Kidney capillary endothelial cell (primary cell): ENCODE results near the gene ERBB4.

ENCODE experiments used
- DNase-seq: peaks from one replicate; pipeline ENCODE4 v3.0.0-alpha.2; 2018; ENCODE audit warnings: low spot score

The ERBB4 gene

DNA sequence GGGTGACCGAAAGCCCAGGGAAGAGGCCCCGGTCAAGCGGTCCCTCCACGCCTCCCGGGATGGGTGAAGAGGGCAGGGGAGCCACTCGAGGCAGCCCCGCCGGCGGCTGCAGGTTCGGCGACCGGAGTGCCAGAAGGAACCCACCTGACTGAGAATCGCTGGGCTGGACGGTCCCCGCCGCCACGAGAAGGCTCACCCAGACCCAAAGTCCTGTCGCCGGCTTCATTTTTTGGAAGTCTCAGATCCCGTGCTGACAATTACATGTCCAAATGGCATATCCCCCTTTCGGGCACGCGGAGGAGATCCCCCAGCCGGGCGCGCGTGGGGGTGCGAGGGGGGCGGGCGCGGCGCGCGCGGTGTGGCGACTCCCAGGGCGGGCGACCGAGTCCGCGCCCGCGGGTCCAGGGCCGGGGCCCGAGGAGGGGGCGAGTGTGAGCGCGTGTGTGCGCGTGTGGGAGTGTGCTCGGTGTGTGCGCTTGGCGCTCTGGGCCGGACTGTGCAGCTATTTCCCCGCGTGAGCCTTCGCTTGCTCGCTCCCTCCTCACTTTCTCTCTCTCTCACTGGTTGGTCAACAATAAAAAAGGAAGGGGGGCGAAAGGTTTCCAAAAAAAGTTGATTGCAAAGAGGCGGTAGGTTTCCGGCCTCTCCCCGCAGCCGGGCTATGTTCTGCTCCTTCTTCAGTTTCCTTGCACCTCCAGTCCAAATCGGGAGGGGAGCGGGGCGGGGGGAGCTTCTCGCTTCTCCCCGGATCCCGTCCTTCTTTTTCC, at the start of gene ERBB4:
Gene ERBB4 (minus strand): TSS at position 498 of the 767 bp plus-strand sequence. CDS start 272 bp downstream, at position 226.
- no peak for DNase-seq

DNA sequence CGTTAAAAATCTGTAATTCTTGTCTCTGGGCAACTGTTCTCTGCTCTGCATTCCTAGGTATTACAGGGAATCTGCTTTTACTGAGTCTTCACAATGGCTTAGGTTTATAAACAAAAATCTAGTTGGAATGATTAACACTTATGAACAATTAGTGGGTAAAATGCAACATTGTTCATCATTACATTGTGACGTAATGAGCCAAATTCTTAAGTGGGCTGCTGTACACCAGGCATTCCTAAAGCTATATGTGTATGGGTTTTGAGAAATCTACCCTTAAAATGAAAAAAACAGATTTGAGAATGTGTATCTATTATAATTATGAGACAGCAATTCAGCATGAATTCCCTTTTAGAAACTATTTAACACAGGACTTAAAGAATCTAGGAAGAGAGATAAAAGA, 41.5 kb upstream of the ERBB4 start:
- no peak for DNase-seq

DNA sequence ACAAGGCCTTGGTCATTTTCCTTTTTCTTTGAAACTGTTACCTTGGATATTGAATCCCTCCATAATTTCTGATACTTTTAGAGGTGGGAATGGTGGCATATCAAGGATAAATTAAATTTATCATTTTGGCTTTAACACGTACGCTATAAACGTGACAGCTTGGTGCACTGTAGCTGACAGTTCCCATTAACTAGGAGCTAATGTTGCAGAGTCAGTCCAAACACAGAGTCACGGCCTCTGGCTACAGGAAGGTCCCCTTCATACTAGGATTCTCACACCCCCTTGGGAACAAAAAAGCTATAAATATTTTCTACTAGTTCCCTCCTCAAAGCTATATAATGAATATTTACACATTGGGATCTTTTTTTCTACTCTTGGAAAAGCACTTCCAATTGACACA, 17.7 kb upstream of the ERBB4 start:
- DNase-seq, result no peak

DNA sequence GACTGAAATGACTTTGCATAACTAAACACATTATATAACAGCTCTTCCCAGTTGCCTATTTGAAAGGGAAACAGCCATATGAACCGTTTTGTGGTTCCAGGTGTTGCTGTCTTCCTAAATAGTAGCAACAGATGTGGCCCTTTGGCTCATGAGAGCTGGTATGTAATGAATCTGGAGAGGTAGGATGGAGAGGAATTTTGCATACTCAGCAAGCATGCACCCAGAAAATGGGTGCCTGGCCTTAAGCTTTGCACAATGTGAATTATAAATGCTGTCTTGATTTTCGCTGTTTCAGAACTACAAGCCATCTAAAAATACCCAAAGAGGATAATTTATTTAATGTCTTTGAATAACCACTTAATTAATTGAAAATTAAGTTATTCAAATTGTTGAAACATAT, 15.6 kb upstream of the ERBB4 start:
- DNase-seq, result no peak

DNA sequence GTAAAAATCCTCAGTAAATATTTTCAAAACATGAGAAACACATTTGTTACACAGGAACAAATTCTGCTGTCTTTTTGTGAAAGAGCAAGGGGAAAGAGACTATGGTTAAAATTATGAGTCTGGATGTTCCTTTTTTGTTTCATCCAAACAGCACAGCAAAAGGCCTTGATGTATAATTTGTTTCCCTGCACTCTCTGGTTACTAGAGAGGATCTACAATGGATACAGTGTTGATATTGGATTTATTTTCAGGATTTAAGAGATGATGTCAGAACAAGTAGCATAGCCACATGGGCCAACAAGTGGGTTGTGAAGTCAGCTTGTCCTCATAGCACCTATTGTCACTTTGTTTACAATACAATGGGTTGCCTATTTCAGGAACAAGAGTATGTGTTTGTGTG, 11.3 kb upstream of the ERBB4 start:
- DNase-seq, result no peak

DNA sequence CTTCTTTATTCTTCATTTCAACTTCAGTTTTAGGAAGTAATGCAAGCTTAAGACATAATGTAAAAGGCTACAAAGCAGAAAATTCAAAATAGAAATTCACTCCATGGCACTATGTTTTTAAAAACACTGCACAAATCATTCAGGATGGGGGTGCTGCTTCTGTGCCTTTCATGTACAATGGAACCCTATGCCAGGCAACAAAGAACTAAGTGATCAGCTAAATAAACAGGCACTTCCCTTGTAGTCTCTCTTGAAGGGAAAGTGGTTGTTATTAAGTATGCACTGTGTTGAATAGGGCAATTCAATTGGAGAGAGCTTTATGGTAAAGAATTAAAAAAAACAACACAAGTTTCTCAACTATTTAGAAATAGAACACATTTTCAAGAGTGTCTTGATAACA, 10.9 kb upstream of the ERBB4 start:
- no peak for DNase-seq

DNA sequence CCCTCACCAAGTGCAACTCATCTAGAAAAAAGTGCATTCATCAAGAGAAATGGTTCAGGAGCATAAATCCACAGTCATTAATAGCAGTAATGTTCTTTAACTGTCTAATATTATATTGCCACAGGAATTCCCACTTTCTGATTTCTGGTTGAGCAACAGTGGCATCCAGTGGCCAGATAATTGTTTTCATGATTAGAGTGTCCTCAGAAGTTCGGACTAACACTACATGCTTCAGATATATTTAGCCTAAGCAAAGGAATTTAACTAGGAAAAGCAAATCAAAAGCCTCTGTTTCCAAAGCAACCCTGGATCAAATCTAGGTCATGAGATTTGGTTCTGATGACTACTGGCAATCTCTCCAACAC, 9.8 kb upstream of the ERBB4 start:
- DNase-seq, result peak; percentile 37

DNA sequence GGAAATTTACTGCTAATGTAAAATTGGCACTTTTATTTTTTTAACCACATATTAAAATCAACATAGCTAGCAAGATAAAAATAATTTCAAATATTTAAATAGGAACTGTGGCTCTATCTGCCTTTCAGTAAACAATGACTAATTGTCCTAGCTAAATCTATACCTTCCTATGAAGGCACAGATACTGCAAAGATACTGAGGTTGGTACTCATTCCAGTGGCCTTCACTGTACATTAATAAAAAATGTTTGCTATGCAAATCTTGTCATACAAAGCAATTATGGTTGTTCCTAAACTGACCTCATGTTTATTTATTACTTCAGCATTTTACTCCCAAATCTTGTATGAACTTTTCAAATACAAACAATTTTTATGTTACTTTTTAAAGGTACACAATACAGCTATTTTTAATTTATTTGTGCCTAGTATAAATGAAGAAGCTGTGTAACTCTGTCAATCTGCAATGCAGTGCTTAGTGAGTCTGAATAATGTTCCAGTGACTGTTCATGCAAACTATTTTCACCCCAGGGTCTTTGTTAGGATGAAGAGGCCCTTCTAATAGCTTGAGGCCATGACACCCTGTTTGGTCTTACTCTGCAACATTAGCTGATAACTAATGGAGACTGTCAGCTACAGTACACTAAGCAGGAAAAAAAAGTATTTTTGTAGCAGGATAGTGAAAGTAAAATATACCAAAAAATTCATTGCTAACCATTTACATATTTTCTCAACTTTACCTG, 9.3 kb upstream of the ERBB4 start:
- DNase-seq, result no peak

DNA sequence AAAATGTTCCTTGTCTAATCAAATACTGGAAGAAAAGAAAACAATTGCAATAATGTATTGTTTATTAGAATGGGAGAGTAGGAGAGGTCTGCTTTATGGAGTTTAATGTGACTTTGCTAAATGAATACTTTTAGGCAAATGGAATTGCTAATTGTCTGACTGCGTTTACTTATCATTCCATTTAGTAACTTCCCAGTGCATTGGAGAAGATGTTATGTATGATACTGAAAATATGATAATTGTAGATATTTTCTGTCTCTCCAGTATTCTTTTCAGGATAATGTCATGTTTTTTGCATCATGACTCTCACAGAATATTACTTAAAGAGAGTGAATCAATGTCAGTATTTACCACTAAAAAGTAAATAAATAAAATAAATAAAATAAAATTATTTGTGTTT, 8.1 kb upstream of the ERBB4 start:
- no peak for DNase-seq

DNA sequence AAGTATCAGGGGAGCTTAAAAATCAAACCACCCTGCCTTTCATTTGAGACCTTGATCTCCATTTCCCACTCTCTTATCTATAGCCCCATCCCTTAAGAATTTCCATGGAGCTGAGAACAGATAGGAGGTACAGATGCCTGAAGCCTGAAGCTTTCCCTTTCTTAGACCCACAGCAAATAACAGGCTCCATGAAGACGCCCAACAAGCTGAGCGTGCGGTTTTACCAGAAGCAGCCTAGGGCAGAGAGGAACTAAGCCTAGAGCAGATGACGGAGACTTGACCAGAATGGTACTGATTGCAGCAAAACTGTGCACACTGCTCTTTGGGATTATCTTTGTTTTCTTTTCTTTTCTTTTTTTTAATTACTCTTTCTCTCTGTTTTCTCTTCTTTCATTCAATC, 1.7 kb upstream of the ERBB4 start:
- DNase-seq, result no peak

DNA sequence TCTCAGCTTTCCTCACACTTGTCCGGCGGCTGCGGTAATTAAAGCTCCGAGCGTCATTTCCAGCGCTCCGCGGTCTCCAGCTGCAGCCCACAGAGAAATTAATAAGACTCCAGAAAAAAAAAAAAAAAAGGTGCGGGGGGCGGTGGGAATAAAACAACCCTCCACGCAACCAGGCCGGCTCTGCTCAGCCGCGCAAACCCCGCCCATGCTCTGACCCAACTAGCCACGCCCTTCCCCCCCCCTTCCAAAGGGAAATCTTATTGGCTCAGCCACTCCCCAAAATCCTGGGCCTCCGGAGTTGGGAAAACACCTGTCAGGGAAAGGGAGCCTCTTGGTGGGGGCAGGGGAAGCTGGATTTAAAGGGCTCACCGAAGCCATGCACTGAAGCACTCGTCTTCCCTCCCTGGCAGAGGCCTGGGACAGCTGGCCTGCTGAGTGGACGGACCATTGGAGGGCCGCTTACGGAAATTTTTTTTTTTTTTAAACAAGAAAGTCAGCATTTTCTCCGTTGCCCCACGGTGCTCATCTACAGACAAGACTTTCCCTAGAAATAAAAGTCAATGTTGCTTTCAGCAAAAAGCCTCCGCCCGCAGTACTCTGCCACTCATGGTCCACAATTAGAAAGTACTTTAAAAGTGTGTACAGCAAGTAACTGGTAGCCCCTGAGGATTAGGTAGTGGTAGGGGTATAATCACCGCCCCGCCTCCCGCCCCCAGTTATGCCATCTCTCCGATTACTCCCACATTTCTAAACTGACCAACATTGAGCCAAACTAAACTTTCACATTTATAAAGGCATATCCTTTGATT, 674 bp upstream of the ERBB4 start:
- DNase-seq, result no peak

DNA sequence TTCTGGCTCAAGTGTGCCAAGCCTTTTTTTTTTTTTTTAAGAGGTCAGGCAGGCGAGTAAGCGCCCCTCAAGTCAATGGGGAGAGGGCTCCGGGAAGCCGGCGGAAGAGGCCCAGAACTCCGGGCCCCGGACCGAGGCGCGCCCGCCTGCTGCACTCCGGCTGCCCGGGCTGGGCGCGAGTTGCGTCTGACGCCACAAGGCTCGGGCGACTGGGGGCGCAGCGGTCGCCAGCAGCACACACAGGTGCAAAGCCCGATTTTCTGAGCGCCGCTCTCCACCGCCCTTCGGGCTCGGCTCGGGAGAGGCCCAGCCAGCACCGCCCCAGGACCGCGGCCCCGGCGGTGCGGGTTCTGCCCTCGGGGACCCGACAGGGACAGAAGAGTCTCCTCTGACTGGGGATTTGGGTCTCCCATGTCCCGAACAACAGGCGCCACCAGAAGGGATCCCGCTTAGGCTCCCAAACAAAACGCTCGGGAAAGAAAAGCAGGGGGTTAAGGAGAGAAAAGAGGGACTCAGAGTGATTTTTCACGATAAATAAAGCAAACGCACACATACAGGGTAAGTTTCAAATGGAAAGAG, 787 bp downstream of the ERBB4 start:
- no peak for DNase-seq

DNA sequence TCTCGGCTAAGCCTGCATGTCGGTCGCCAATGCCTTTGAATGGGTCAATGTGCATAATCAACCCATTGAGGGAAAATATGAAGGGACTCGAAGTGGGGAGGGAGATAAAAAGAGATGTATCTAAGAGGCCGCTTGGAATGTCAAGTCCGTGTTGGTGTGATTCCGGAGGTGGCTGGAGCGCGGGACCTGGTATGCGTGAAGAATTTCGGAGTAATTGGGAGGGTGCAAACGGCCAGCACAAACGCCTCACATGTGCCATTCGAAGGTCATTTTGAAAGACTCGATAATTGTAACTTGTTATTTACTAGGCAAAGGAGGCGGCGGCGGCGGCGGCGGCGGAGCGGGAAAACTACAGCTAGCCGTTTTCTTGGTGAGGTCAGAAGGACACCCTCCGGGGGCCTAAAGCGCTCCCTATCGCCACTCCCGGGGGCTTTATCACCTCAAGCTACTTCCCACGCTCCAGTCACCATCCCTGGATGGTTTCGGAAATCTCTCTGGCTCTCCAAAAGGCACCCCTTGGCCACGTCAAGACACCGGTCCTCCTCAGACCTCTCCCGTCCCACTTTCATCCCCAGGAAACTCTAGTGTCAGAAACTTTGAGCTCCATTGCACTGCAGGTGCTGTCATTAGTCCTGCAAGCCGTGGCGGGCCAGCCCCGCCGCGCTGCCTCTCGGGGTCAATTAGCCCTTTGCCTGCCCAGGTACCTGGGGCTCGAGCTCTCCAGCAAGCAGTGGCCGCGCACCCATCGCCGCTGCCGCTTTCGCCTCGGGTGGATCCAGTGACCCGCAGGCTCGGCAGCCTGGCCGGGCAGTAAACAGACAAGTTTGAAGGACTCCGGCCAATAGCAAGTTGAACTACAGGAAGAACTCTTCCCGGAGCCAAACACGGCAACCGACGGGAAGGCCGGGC, 1.5 kb downstream of the ERBB4 start:
- no peak for DNase-seq

DNA sequence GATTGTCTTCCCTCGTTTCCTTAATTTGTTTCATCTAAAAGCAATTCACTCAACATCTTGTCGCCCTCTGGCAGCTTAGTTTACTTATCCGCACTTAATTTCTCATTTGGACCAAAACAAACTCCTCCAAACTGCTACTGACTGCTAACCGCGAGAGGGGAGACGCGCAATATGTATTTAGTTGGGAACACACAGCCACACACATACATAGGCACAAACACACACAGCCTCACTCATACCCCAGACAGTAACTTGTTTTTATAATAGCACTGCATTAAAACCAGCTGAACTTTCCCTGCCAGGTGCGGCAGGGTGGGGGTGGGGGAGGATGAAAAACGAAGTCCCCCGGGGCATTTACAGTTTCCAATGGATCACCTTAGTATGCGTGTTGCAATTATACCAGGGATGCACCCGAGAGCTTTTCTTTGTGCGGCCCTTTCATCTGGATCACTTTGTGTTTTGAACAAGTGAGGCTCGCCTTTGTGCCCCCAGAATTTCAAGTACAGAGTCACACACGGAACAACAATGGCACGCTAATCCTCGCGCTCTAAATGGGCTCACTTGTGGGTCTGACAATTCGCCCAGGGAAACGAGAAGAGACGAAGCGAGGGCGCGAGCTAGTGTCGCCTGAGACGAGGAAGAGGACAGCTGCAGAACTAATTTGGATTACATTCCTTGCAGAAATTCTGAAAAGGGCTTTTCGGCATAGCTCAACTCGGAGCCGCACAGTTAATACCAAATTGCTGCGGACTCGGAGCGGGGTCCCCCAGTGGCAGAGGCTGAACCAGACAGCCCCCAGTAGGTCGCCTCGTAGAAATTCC, 2.4 kb downstream of the ERBB4 start:
- no peak for DNase-seq

DNA sequence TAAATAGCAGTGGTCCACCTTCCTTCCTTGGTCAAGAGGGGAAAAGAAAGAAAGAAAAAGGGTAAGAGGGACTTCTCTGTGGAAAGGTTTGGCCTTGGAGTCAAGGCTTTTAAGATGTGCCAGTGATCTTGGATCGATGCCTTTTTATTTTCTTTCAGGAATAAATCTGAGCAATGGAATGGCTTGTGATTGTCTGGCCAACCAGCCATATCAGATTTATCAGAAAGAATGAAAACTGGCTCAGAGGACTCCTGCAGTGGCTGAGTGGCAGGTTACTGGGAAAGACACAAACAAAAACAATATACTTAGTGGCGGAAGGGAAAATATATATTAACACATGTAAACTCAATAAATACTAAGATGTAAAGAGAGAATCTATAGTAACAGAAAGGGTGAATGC, 4.3 kb downstream of the ERBB4 start:
- no peak for DNase-seq

DNA sequence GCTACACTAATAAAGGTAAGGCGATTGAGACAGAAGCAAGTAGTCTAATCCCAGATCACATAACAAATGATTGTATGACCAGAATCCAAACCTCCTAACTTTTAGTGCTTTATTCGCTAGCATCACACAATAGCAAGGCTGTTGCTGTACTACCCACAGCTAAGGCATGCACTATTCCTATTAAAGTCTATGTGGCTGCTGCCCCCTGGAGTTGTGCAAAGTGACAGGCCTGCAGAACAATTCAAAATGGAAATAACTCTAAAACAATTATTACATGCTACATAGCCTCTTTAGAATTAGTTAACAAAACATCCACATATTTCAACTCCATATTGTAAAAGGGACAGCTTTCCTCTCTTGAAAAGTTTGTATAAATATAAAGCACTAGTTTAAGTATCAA, 6.0 kb downstream of the ERBB4 start:
- DNase-seq, result no peak

DNA sequence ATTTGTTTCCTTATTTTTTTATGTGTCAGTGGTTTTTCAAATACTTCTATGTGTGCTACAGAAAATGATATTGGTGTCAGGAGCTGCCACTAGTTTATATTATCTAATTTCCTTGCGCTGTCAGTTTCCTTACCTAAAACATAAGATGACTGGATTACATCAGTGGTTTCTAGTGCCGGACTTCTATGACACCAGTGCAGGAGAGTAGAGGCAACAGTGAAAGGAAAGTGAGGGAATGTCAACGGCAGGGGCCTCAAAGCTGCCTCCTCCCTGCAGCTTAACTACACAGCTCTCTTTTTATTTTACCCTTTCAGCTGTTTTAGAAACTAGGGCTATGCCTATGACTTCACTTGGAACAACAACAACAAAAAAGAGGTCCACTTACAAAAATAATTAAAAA, 6.5 kb downstream of the ERBB4 start:
- no peak for DNase-seq

DNA sequence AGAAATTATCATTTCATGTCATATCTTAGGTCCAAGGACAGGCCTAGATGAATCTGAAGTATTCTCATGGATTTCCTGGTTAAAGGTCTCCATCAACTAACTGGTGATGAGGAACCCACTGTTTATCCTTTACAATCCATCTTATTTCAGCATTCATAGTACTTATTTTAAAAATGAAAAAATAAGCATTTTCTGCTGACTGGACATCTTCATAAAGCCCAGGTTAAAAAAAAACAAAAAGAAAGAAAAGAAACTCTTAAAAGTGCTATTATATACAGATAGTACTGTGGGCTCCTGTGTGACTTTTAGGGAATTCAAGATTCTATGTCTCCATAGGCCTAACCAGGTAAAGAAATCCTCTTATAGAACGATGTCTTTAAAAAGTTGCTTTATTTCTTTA, 7.1 kb downstream of the ERBB4 start:
- DNase-seq, result no peak

DNA sequence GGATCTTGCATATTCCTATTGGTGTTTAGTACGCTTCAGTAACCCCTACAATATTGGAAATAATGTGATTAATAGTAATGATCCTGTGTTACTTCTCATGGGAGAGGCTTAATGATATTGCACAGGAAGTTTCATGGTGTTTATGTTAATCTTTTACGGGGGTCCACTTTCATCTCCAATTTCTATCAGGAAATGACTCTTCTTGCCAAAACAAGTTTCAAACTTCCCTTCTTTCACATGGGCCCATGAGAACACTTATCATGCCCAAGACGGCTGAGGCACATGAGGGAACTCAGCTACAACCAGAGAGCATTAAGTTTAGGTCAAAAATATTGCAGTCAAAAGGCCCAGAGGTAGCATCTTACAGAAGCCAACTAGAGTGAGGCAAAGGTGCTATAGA, 7.6 kb downstream of the ERBB4 start:
- no peak for DNase-seq

DNA sequence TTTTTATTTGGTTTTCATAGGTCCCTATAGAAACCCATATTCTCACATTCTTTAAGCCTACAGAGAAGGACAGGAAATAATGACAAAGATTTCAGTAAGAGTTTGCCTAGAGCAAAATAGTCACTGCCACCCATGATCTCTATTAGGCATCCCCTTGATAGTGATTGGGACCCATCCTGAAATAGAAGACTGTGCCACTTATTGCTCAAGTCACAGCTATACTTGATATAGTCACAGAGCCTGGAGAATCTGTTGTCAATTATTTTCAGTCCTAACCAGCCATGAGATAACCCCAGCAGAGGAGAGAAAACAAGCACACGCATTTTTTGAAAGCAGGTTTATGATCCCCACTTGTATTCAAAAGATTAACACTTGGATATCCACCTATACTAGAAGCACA, 8.2 kb downstream of the ERBB4 start:
- DNase-seq, result no peak
